ACHN (cell line): ENCODE results near the gene ATP5F1A.

Source experiments
- DNase-seq: peaks from one replicate; pipeline ENCODE4 v3.0.0-alpha.2; 2015
- in situ Hi-C: cut with HindIII; loops from 2 replicates; pipeline ENCODE4 v1.10.0; 2017; ENCODE audit warnings: low sequenced_read_pairs, low pct_ligation_motif_present, low pct_unique_long_range_greater_than_20kb

Gene ATP5F1A

DNA sequence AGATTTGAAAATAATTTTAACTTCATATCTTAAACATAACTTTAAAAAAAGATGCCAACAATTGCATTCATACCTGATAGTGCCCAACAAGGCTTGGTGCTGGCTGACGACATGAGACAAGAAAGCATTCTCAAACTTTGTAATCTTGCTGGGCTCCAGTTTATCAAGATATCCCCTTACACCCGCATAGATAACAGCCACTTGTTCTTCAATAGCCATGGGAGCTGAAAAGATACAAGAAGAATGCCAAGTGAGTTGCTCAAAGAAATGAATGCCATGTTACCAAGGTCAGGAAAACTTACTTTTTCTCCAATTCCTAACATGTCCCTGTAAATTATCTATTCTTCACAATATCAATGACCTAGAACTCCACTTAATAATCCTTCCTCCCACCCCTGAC, 13.7 kb downstream of the ATP5F1A start:
- in situ Hi-C loops = loop anchor here (25.0 kb wide), 1 partner anchor 172 kb away; no protein-coding TSS in a partner anchor
- no peak for DNase-seq

DNA sequence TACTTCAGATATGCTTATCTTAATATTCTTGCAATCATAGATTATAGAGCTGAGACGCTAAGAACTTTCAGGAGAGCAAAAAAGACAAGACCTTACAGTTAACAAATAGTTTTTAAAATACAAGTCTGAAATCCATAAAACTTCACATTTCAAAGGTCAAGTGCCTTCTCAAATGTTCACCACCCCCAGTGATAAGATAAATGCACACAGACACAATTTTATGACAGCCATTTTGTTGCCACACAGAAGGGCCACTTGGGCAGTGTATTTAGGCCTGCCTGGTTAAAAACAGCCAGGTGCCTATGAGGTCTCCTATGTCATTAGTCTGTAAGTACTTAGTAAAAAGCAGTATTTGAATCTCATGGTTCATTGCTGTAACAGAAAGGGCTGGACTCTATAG, 17.9 kb downstream of the ATP5F1A start:
- in situ Hi-C loops = loop anchor here (25.0 kb wide), 1 partner anchor 168 kb away; no protein-coding TSS in a partner anchor
- DNase-seq = no peak

DNA sequence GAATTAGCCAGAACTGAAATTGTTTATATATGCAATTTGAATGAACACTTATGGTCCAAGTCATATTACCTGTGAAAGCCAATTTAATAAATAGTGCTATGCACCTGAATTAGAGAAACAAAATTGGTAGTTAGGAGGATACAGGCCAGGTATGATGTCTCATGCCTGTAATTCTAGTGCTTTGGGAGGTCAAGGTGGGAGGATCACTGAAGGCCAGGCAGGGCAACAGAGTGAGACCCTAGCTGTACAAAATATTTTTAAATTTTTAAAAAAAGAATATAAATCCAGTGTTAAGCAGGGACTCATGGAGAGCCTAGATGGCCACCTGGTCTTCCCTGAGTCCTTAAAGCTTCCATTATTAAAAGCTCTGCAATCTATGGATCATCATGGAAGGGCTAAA, 18.8 kb downstream of the ATP5F1A start:
- in situ Hi-C loops = loop anchor here (25.0 kb wide), 1 partner anchor 167 kb away; no protein-coding TSS in a partner anchor
- DNase-seq = no peak

DNA sequence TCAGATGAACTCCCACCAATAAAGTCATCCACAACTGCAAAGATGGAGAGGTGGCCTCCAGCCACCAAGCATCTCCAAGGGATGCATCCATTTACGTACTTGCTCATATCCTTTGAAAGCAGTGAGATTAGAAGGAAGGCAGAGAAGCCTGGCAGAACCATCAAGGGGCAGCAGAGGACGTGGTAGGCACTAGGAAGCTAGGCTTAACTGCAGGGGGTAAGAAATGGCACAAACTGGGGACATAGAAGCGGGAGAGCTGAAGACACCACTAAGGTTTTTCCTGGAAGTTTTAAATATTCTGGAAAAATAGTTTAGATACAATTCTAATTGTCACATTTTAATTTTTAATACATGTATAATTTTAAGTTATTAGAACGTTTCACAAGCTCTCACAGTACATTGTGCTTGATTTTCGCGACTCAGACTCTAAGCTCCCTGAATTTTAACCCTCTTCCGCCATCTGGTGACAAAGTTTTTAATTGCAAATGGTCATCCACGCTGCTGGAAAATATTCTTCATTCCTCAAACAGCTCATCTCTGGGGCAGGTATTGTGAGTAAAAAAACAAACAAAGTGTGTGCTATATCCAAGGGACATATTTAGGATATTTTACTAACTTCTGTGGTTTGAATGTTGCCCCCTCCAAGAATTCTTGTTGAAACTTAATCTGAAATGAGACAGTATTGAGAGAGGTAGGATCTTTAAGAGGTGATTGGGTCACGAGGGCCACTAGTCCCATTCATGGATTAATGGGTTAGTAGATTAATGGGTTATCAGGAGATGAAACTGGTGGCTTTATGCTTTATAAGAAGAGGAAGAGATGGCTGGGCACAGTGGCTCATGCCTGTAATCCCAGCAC, 24.4 kb downstream of the ATP5F1A start:
- in situ Hi-C loops = no loop called here

DNA sequence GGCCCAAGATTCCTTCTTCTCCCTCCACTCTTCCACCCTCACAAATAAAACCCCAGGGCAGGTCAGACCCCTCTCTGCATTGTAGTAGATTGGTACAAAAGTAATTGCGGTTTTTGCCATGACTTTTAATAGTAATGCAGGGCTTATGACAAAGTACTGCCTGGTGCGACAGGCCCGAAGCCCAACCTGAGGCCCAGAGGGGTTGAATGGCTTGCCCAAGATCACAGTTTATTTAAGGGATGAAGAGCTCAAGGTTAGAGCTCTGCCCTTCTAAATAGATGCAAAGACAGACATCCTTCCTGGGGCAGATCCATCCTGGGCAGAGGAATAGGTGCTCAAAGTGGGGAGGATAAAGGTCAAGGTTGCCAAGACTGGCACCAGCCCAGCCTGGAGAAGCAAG, 25.1 kb downstream of the ATP5F1A start:
- in situ Hi-C loops = no loop called here
- DNase-seq = no peak

More for the DNA sequence above, 24.4 kb downstream of the ATP5F1A start:
- DNase-seq = peak; percentile 71

DNA sequence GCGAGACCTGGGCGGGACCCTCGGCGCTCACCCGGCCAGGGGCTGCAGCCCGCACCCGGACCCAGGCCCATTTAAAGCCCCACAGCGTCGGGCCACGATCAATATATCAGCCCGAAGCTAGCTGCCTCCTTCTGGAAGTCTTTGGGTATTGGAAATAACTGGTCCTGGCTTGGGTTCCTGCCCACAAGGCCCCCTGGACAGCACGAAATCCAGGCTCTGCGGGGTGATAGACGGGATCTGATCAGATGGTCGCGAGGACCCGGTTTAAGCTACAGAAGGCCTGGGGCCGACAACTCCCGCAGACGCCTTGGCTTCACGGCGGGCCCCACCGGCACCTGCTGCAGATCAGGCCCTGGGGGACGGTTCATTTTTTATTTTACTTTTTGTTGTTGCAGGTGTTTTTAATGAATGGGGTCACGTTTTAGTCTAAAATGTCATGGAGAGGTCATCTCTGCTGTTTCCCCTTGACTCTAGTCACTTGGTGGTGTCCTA, 25.7 kb downstream of the ATP5F1A start:
- in situ Hi-C loops = no loop called here

DNA sequence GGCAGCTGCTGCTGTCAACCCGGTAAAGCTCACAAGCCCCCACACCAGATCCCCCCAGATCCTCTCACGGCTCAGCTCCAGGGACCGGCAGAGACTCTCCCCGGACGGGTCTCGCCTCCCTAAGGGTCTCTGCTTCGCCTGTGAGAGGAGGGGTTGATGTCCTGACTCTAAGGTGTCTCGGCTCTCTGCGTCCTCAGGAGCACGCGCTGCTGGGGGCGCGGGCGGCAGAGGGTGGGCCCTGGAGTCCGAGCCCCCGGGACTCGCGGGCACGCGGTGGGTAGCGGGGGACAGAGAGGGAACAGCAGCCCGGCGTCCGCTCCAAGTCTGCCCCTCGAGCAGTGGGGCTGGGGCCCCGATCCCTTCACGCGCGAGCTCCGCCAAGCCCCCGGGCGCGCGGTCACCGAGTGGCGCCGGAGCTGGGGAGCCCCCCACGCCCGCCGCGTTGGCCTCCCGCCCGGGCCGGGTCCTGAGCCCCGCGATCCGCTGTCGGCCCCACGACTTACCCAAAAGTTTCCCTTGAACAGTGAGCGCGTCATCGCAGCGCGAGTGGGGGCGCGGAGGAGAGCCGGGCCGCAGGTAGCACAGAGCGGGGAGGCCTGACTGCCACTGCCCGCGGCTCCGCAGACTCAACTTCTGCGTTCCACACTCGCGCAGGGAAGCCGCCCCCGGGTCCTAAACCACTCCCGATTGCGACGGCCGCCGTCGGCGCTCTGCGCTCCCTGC, 26.3 kb downstream of the ATP5F1A start, which contains the start of gene PSTPIP2:
Gene PSTPIP2, minus strand, starts transcription at position 608 of the 723 bp plus-strand sequence. Its CDS starts 72 bp downstream, at position 536.
- peak; percentile 55 for DNase-seq
- in situ Hi-C loops = no loop called here

More for the DNA sequence above, 25.7 kb downstream of the ATP5F1A start:
- DNase-seq = no peak

DNA sequence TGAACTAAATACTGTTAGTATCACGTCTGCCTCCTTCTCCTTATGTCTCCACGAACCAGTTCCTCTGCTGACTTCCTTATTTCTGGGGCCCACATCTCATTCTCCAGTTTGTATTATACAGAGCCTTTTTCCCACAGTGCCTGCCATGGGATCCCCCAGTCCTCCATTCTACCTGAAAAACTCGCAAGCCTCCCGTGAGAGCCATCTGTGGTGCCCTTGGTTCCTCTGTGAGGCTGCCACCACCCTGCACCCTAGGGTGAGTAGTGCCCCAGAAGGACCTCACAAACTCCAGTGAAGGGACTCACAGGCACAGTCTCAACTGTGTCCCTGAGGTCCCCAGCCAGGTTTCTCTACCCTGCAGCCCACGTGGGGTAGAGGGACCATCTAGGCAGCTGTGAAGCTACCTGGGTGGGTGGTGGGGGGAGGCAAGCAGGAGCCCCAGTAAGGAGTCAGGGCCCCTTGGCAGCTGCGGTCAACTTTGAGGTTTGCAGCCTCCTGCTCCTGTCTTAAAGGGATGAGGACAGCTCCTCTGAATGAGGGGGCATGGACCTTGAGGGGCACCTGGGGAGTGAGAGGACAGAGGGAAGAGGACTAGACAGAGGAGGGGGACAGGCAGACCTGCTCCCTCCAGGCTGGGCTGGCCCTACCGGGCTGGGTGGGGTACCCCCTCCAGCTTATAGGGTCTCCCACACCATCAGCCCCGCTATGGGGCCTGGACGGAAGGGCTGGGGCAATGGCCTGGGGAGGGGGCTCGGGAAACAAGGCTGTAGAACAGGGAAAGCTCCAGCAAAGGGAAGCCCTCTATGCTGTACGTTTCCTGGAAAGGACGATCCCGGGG, 27.1 kb downstream of the ATP5F1A start:
- no peak for DNase-seq
- in situ Hi-C loops = no loop called here

DNA sequence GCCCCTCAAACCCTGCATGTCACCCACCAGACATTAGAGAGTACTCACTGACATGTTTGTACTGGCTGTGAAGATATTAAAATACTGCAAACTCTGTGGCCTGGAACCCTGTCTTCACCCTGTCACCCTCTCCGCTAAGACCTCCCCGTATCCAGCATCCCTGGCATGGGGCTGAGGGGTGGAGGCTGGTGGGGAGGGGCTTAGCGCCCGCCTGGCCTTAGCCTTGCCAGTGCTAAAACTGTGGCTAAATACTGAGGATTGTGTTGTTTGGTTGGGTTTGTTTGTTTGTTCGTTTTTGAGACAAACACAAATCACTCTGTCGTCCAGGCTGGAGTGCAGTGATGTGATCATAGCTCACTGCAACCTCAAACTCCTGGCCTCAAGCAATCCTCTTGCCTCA, 27.9 kb downstream of the ATP5F1A start:
- in situ Hi-C loops = no loop called here

DNA sequence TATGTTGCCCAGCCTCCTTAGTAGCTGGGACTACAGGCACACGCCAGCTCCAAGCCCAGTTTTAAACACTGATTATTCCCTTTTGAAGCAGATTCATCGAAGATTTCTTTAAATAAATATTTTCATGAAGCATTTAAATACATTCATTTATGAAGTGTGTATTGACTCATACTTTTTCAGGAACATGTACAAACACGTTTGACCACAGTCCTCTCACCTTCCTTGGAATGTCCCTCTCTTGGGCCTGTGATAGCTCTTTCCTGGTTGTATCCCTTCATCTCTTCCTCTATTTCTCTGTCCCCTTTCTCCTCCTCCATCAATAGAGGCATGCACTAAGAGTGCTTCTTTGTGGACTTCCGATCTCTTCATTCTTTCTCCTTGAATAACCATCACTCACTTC, 28.6 kb downstream of the ATP5F1A start:
- DNase-seq = no peak
- in situ Hi-C loops = no loop called here

More for the DNA sequence above, 27.9 kb downstream of the ATP5F1A start:
- no peak for DNase-seq

DNA sequence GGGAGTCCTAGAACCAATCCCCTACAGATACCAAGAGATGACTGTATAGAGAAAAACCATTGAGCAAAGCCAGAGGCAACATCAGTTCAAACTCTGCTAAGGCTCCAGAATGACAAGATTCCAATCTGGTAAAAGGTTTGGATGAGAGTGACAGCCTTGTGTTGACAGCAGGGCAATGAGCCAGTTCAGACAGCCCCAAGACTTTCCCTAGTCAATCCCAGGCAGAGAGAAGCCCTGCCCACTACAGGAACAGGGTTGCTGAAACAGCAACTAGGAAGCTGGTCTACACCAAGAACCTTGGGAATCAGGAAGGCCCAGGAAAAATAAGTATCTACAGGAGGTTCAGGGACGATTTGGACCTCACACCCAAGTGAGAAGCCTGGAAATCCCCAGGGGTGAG, 29.3 kb downstream of the ATP5F1A start:
- no peak for DNase-seq
- in situ Hi-C loops = no loop called here

DNA sequence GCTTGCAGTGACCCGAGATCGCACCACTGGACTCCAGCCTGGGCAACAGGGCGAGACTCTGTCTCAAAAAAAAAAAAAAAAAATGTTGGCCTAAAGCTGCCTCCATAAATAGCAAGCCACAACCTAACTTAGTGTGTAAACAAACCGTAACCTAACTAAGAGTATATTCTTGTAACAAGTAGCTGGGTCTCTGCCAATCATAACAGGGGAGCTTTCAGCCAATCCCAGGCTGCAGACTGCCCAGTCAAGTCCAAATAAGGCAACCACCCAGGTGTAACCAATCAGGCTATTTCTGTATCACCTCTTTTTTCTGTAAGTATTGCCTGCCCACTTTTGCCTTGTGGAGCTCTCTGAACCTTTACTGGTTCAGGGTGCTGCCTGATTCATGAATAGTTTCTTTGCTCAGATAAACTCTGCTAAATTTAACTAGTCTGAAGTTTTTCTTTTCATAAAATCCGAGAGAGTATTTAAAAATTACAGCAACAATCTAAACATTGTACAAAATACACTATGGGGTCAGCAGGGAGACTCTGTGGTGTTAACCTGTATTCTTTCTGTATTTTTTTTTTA, 30.6 kb downstream of the ATP5F1A start:
- DNase-seq = no peak
- in situ Hi-C loops = no loop called here

DNA sequence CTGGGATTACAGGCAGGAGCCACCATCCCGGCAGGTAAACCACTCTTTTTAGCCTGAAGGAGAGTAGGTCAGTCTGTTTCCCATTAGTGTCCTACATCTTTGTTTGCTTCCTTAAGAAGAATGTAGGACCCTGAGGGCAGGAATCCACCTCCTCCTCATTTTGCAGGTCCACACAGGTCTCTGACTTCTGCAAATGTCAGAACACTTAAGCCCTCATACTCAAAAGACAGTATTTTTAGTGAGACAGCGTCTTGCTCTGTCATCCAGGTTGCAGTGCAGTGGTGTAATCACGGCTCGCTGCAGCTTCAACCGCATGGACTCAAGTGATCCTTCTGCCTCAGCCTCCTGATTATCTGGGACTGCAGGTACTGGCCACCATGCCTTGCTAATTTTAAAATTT, 35.3 kb downstream of the ATP5F1A start:
- in situ Hi-C loops = no loop called here
- no peak for DNase-seq

DNA sequence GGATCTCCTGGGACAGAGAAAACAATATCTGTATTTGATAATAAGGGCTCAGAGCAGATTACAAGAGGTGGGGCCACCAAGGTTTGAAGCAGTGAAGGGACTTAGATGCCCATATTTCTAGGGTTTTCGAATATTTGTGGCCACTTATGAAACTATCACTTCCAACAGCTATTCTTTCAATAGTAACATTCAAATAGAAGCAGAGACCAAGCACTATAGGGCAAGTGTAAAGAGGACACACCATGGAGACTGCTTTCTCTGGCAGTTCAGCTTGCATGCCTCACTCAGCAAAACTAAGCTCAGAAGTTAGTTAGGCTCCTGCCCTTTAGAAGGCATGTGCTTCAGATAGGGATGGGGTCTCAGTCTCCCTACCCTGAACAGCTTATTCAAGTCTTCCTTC, 36.3 kb downstream of the ATP5F1A start:
- DNase-seq = no peak
- in situ Hi-C loops = no loop called here

DNA sequence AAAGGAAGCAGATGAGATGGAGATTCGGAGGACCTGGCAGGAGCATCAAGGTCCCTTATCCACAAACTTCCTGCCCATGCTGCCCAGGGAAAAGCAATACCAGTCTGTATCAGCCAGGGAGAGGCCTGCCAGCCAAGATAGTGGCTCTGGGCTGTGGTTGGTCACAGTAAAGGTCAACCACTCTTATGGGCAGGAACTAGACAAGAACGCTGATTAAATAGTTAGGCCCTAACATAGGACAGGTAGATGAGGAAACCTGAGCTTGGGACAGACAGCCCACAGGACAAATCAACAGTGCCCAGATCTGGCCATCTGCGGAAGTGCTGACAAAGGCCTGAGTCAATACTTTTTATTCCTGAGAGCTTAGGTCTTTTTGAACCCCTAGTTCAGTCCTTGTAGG, 36.7 kb downstream of the ATP5F1A start:
- in situ Hi-C loops = no loop called here
- DNase-seq = no peak

DNA sequence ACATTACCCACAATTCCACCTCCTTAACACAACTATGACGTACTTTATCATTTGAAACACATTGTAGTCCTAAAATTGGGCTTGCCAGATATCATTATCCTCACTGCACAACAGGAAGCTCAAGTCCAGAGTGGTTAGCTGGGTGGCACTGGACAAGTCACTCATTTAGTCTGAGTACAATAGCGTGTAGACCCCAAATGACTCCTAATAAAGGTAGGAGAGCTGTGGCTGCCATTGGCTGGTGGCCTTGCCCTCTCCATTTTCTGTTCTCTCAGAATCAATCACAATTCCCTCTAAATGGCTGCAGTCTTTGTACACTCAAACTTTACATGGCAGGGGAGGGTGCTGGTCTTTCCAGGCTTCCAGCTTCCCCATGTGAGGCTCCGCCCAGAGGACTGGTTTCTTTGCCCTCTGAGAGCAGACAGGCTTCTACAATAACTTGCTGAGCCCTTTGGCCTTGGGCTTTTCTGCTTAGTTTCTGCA, 37.7 kb downstream of the ATP5F1A start:
- in situ Hi-C loops = no loop called here
- no peak for DNase-seq

DNA sequence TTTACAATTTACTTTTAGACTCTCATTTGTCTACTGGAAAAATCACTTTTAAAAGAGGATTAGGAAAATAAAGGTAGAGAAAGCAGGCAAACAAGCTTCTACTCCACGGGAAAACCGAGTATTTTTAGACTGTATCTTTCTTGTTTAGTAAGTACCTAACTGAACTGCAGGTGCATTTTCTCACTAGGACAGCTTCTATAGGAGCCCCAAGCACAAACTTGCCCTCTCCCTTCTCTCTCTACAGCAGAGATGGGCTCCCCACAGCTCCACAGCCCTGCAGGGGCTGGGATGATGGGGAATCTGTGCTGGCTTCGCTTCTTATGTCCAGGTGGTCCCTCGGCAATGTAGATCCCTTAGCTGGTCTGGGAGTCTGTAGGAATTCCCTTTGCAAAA, 42.3 kb downstream of the ATP5F1A start:
- DNase-seq = no peak
- in situ Hi-C loops = no loop called here
